ENCODE data around the gene HSD3B1. TPM values are rescaled to one million over a fixed set of nuclear protein-coding genes. Genes with fewer than 3 reads are reported as not detected.

Gene HSD3B1
- total and polyA plus RNA-seq, 12 donors, result 0.07 to 0.60 (median 0.22) TPM; not detected in 7

DNA sequence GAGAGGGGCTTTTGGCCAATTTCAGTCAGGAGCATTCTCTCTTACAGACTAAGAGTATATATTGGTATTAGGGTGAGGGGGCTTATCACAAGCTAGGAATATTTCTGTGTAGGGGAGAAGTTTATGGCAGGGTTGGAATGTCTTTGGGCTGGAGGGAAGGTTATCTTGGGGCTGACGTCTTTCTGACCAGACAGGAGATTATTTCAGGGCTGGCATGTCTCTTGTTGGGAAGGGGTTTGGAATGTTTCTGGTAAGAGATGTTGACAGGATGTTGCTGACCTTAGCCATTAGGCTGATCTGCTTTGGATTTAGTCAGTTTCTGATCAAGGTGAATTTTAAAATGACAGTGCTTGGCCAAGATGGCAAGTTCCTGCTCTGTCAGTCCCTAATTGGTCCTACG is 17.8 kb upstream of the HSD3B1 start:
- Histone ChIP-seq H3K4me1 (replicated peaks in 1 of 2) (no peaks in the 10 kb centered on the region), H3K9me3 (replicated peaks in 1 of 3) (no peaks in the 10 kb centered on the region), H3K27me3 (no peaks in the 10 kb centered on the region), H3K4me3 (no peak overlapping the region), H3K36me3 (replicated peaks in 1 of 2) (no peaks in the 10 kb centered on the region), H3K27ac (no peak overlapping the region)
- WGBS, 4 donors, result 86 to 89% (median 88%) methylated on average over 2 of the region's 2 CpGs
- DNase-seq, result no peak
- intact Hi-C loops (cut with DNase I), result loop anchor here in 1 of 2 donors (10.0 kb wide), 1 partner anchor 116 kb away; no protein-coding TSS in a partner anchor
- TF ChIP-seq, protein P1, sequence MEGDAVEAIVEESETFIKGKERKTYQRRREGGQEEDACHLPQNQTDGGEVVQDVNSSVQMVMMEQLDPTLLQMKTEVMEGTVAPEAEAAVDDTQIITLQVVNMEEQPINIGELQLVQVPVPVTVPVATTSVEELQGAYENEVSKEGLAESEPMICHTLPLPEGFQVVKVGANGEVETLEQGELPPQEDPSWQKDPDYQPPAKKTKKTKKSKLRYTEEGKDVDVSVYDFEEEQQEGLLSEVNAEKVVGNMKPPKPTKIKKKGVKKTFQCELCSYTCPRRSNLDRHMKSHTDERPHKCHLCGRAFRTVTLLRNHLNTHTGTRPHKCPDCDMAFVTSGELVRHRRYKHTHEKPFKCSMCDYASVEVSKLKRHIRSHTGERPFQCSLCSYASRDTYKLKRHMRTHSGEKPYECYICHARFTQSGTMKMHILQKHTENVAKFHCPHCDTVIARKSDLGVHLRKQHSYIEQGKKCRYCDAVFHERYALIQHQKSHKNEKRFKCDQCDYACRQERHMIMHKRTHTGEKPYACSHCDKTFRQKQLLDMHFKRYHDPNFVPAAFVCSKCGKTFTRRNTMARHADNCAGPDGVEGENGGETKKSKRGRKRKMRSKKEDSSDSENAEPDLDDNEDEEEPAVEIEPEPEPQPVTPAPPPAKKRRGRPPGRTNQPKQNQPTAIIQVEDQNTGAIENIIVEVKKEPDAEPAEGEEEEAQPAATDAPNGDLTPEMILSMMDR (IDR thresholded peaks at IDR 0.05), result no peak
- no peak for TF ChIP-seq POLR2A (IDR thresholded peaks at IDR 0.05)

DNA sequence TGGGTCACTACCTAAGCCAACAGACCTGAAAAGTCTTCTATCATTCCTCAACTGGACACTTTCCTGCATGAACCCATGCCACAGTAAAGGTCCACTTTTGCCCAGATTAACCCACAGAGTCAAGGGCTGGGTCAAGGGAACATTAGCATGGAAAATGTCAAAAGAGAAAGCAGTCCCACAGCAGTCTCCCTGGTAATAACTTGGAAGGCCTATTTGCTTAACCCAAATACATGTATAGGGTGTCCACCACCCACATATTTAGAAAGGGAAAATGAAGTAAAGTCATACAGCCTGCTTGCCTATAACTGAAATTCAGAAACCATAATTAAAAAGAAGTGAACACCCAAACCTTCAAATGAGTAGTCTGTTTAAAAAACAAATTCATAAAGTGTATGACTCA is 16.1 kb upstream of the HSD3B1 start:
- intact Hi-C loops (cut with DNase I), result no loop called here
- TF ChIP-seq, protein P1 (IDR thresholded peaks at IDR 0.05), result no peak
- no peak for TF ChIP-seq POLR2A (IDR thresholded peaks at IDR 0.05)
- Histone ChIP-seq H3K4me1 (replicated peaks in 1 of 2) (no peaks in the 10 kb centered on the region), H3K27ac (no peak overlapping the region), H3K9me3 (replicated peaks in 1 of 3) (no peaks in the 10 kb centered on the region), H3K36me3 (replicated peaks in 1 of 2) (no peaks in the 10 kb centered on the region), H3K4me3 (no peak overlapping the region), H3K27me3 (no peaks in the 10 kb centered on the region)
- no peak for DNase-seq

DNA sequence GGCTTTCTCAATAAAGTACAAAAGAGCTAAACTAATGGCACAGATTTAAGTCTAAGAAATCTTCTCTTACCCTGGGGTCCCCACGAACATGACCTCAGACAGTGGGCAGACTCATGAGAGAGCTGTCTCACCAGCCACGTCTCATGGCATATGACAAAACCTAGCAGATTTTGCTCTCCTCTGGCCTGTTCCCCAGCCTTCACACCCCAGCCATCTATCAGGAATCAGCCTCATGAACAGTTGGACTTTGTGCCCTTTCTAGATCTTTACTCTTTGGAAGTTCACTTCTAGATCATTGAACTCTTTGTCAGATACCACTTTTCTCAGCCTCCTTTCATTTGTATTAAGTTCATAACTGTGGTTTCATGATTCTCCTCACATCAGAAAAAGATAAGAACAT is 14.2 kb upstream of the HSD3B1 start:
- H3K9me3 ChIP-seq (replicated peaks in 1 of 3), result no peaks in the 10 kb centered on the region
- H3K4me1 ChIP-seq (replicated peaks in 1 of 2), result no peaks in the 10 kb centered on the region
- no peak overlapping the region for H3K27ac ChIP-seq
- no peak for DNase-seq
- H3K27me3 ChIP-seq, result no peaks in the 10 kb centered on the region
- no peak overlapping the region for H3K4me3 ChIP-seq
- 69 to 86% (median 78%) methylated on average over 2 of the region's 2 CpGs for WGBS, 4 donors
- TF ChIP-seq, protein P1 (IDR thresholded peaks at IDR 0.05), result no peak
- no peak for TF ChIP-seq POLR2A (IDR thresholded peaks at IDR 0.05)
- intact Hi-C loops (cut with DNase I), result no loop called here
- no peaks in the 10 kb centered on the region for H3K36me3 ChIP-seq (replicated peaks in 1 of 2)

DNA sequence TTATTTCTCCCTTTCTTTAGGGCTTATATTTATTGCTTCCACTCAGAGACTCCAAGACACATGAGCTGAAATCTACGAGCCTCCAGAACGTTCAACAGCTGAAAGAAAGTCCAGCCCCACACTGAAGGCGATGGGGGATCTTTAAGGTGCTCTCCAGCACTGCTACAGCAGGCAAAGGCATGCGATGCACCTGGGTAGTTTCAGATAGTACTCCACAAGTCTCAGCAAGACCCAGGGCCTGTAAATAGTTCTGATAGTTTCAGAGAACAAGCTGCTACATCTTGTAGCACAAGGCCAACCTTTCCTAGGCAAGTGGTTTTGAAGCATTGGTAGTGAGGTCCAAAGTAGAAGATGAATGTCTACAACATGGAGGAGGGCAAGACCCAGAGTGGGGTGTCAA is 2.2 kb upstream of the HSD3B1 start:
- no peaks in the 10 kb centered on the region for H3K36me3 ChIP-seq (replicated peaks in 1 of 2)
- no peak overlapping the region for H3K27ac ChIP-seq
- intact Hi-C loops (cut with DNase I), result no loop called here
- WGBS, 4 donors, result 87 to 93% (median 92%) methylated on average over 4 of the region's 4 CpGs
- H3K27me3 ChIP-seq, result no peaks in the 10 kb centered on the region
- H3K9me3 ChIP-seq (replicated peaks in 1 of 3), result no peaks in the 10 kb centered on the region
- no peak overlapping the region for H3K4me3 ChIP-seq
- TF ChIP-seq, protein P1 (IDR thresholded peaks at IDR 0.05), result no peak
- DNase-seq, result no peak
- H3K4me1 ChIP-seq (replicated peaks in 1 of 2), result no peaks in the 10 kb centered on the region

Measured in adrenal gland (tissue), 12 donors.